ENCODE results near the gene INHBB. TPM values are rescaled to one million over a fixed set of nuclear protein-coding genes. Genes with fewer than 3 reads are reported as not detected.

Gene INHBB
- total and polyA plus RNA-seq, 2 of the 4 experiments (the other 2 are of a cell fraction) = 0.18 to 0.92 TPM

DNA sequence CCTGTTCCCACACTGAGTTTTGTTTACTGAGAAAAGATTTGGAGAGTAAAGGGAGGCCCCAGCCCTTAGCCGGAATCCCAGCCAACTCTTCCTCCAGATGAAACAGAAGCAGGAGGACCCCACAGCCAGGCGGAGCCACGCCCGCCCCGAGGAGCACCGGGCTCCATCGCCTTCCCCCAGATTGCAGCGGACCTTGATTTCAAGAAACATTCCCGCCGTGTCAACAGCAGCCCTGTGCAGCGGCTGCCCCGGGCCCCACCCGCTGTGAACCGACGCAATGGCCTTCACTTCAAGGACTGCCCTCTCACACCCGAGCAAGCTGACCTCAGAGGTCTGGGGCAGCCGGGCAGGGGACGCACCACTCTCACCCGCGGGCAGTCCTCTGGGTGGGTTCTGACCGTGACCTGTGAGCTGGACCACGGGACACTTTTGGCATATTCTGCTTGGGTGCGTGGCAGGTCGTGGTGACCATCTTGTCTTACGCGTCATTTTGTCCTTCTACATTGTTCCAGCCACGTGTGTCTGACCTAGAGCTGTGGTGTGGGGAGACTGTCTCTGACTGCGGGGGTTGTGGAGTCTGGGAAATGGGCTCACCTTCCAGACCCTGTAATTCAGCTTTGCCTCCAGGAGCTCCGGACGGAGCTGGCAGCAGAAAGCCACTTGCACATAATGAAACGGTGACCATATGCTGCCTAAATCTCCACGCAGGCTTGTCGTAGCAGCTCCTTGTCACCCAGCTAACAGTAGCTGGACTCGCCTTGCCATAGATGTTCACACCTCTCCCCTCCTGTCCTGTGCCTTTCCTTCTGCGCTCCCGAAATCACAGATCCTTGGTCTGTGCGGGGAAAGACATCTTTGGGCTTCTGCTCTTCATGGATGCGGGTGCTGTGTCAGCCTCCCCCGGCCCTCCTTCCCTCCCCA lies 32.0 kb upstream of the INHBB start:
- Histone ChIP-seq H3K56ac (ENCODE audit: extremely low read depth, insufficient read depth, low read length) (no peak overlapping the region), H4K8ac (ENCODE audit: low read depth in 2 of 2, low read length in 2 of 2) (peak overlapping the region in 1 of 2 experiments; percentile 66; a peak in 1 of 4 replicates), H4K91ac (ENCODE audit: insufficient read depth, low read depth, low read length) (no peak overlapping the region), H2BK15ac (ENCODE audit: low read depth, low read length) (no peak overlapping the region), H3K27me3 (ENCODE audit: control insufficient read depth, insufficient read depth, low read length) (peaks cover 19% of the 10 kb centered on the region), H2BK120ac (ENCODE audit: low read depth, low read length) (peak overlapping the region; percentile 68; the same call in 1 of the 2 replicates), H4K20me1 (ENCODE audit: insufficient read depth, low read length) (no peaks in the 10 kb centered on the region), H3K9me3 (ENCODE audit: control insufficient read depth, insufficient read depth, low read length) (no peaks in the 10 kb centered on the region), H3K4ac (ENCODE audit: low read depth, low read length) (no peak overlapping the region), H2BK20ac (ENCODE audit: low read depth, low read length) (0 out of 2 replicates have a peak overlapping the region, but pooled peaks have one; percentile 42), H3K27ac (ENCODE audit: insufficient read depth, low read length) (no peak overlapping the region), H3K4me2 (ENCODE audit: low read depth, low read length) (peak overlapping the region; percentile 77), H3K9ac (ENCODE audit: low read depth, low read length) (peak overlapping the region; percentile 26; the same call in 1 of the 2 replicates), H3K4me3 (ENCODE audit: insufficient read depth, low read depth, low read length) (peak overlapping the region; percentile 44), H3K23ac (ENCODE audit: low read depth, low read length) (no peak overlapping the region), H4K5ac (ENCODE audit: low read depth, low read length) (no peak overlapping the region), H2AFZ (replicated peaks; ENCODE audit: low read length, poor library complexity) (peak overlapping the region; percentile 94), H3K79me1 (ENCODE audit: low read depth in 1 of 2, low read length in 2 of 2) (no peaks in the 10 kb centered on the region), H3K14ac (replicated peaks; ENCODE audit: low read depth, low read length) (peak overlapping the region; percentile 58; the same call in 1 of the 2 replicates), H3K4me1 (ENCODE audit: control insufficient read depth, insufficient read depth, low read length) (no peaks in the 10 kb centered on the region; the same call in 1 of the 2 replicates), H3K18ac (ENCODE audit: low read depth, low read length) (no peak overlapping the region), H2AK9ac (replicated peaks; ENCODE audit: low read depth, low read length, poor library complexity) (no peak overlapping the region), H3K36me3 (ENCODE audit: control insufficient read depth, insufficient read depth, low read length) (no peaks in the 10 kb centered on the region), H3K9me1 (ENCODE audit: insufficient read depth, low read length) (no peaks in the 10 kb centered on the region), H2BK5ac (ENCODE audit: low read depth, low read length, poor library complexity, severe bottlenecking) (no peak overlapping the region), H2AK5ac (ENCODE audit: low read depth, low read length) (no peak overlapping the region)
- no TSS peak for BruUV-seq (replicated peaks)
- WGBS, 2 experiments (ENCODE audit: extremely low coverage in 2 of 2, insufficient read length in 1 of 2) = 55% methylated on average over 21 of the region's 39 CpGs; no CpG with 5 or more reads in 1 of the 2 experiments
- in situ Hi-C loops (cut with MboI; ENCODE audit: low sequenced_read_pairs) (no loop called here), dilution Hi-C loops (cut with HindIII; ENCODE audit: low sequenced_read_pairs, unreplicated experiment) (no loop called here), intact Hi-C loops (cut with micrococcal nuclease) (loop anchor here (1.0 to 2.0 kb wide), 6 partner anchors 61 to 612 kb away; no protein-coding TSS in a partner anchor)
- peak; percentile 26 for ATAC-seq (ENCODE audit: low read depth)
- no peak for DNase-seq
- ChIA-PET POLR2A (ENCODE audit: unreplicated experiment) (no interaction called here), CTCF (interaction anchor here (0.6 to 1.5 kb wide), 16 partner anchors 8 to 204 kb away, joined by 3 to 8 read pairs (median 3); no protein-coding TSS in a partner anchor)
- TF ChIP-seq RCOR1 (IDR thresholded peaks at IDR 0.05; ENCODE audit: insufficient replicate concordance, low read length) (no peak), RFX5 (IDR thresholded peaks at IDR 0.05; ENCODE audit: low read depth, low read length) (no peak)
- TF ChIP-seq, protein P1, sequence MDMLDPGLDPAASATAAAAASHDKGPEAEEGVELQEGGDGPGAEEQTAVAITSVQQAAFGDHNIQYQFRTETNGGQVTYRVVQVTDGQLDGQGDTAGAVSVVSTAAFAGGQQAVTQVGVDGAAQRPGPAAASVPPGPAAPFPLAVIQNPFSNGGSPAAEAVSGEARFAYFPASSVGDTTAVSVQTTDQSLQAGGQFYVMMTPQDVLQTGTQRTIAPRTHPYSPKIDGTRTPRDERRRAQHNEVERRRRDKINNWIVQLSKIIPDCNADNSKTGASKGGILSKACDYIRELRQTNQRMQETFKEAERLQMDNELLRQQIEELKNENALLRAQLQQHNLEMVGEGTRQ (IDR thresholded peaks at IDR 0.05; ENCODE audit: low read depth, low read length) = no peak

Measured in IMR-90 (cell line).